Umbilical cord (tissue), 2 donors: ENCODE measurements around the gene ARMC12. TPM values are rescaled to one million over a fixed set of nuclear protein-coding genes. Genes with fewer than 3 reads are reported as not detected.

ENCODE experiments used
- DNase-seq: peaks from one replicate; pipeline ENCODE4 v3.0.0-alpha.2; 2015; ENCODE audit warnings: low spot score
- total RNA-seq: library from RNA; depleted of rRNA; stranded (reverse); fragments of >200 nt; gene quantifications from one replicate; pipeline ENCODE4 v1.2.3, GENCODE V29; 2014; ENCODE audit warnings: low replicate concordance; ENCODE audit not compliant: insufficient read depth

The ARMC12 gene
- total RNA-seq, 1 donor from 2014 or later: not detected

- DNase-seq: no peak
Observed at GRCh38 chr6:35718375-35718736, 18.5 kb upstream of the ARMC12 start.

- peak; percentile 79 for DNase-seq
Observed at GRCh38 chr6:35718911-35719381, 17.9 kb upstream of the ARMC12 start.

GRCh38 chr6:35719404-35719829, 17.4 kb upstream of the ARMC12 start:
- no peak for DNase-seq

- DNase-seq: peak; percentile 84
Observed at GRCh38 chr6:35719830-35720733, 16.8 kb upstream of the ARMC12 start.

GRCh38 chr6:35722121-35722761, 14.6 kb upstream of the ARMC12 start:
- no peak for DNase-seq

- no peak for DNase-seq
Observed at GRCh38 chr6:35723587-35723986, 13.2 kb upstream of the ARMC12 start.

- no peak for DNase-seq
Observed at GRCh38 chr6:35724059-35724458, 12.8 kb upstream of the ARMC12 start.

GRCh38 chr6:35724471-35724870, 12.4 kb upstream of the ARMC12 start:
- DNase-seq: no peak

GRCh38 chr6:35725081-35725708, 11.6 kb upstream of the ARMC12 start:
- DNase-seq: no peak

GRCh38 chr6:35725721-35726438, 11.0 kb upstream of the ARMC12 start:
- DNase-seq: peak; percentile 65

GRCh38 chr6:35727231-35727934, 9.4 kb upstream of the ARMC12 start:
- DNase-seq: peak; percentile 92

GRCh38 chr6:35727935-35728682, 8.7 kb upstream of the ARMC12 start:
- DNase-seq: peak; percentile 95

GRCh38 chr6:35728683-35729678, 7.9 kb upstream of the ARMC12 start:
- DNase-seq: no peak

- DNase-seq: no peak
Observed at GRCh38 chr6:35729722-35730121, 7.1 kb upstream of the ARMC12 start.

GRCh38 chr6:35730745-35731413, 6.0 kb upstream of the ARMC12 start:
- no peak for DNase-seq

GRCh38 chr6:35731414-35731735, 5.5 kb upstream of the ARMC12 start:
- DNase-seq: peak; percentile 98

GRCh38 chr6:35731736-35732532, 4.9 kb upstream of the ARMC12 start:
- peak; percentile 96 for DNase-seq

- no peak for DNase-seq
Observed at GRCh38 chr6:35733633-35734032, 3.2 kb upstream of the ARMC12 start.
